Measurements from ENCODE around the gene ASB16.

GRCh38 chr17:44221862-44222111 lies 51.3 kb downstream of the ASB16 start:
- no peak for TF ChIP-seq ZFP3 (CRISPR knock-in tag; IDR thresholded peaks at IDR 0.05)
- TF ChIP-seq PATZ1 (CRISPR knock-in tag; IDR thresholded peaks at IDR 0.05; ENCODE audit: borderline replicate concordance), result no peak
- no peak for TF ChIP-seq CREB5 (CRISPR knock-in tag; IDR thresholded peaks at IDR 0.05; ENCODE audit: low read depth)

Measured in SK-N-SH treated with all-trans-retinoic acid at 6 μM for 48 hours (cell line).